GM21529 (cell line): ENCODE results near the gene PRR18.
A peak's percentile ranks its signal among the peaks of the same experiment; 100 is the strongest.

Experiments
- ATAC-seq: cut with Tn5 transposase; IDR thresholded peaks from one replicate; pipeline ENCODE4 v1.9.1; 2021; ENCODE audit not compliant: unreplicated experiment

The PRR18 gene

DNA sequence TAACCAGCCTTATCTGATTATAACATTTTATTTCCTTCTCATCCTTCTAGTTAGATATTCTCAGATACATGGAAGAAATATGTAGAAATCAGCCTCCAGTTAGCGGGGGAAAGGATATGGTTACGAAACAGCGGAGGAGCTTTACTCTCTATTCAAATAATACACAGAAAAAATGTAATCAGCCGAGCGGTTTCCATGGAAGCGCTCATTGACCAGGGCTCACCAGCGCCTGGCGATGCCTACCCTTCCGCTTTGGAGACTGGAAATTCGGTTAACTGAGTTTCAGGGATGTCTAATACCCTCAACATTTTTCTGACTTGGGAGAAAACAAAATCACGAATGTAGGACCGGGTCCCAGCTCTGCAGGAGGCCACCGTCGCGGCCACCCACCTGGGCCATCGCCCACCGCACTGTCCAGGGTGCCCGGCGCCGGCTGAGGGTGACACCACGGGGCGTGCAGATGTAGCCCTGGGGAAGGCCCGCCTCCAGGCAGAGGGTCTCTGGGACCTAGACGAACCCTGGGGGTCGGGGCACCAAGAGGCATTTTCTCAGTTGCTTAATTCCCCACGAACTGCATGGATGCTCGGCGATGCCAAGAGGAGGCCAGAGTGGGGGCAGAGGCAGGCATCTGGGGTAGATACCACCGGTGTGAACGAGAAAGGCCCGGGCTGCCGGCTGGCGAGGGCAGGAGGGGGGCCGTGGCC is 1.7 kb downstream of the PRR18 start:
- no peak for ATAC-seq

GRCh38 chr6:166305562-166306117 is 2.6 kb downstream of the PRR18 start:
- no peak for ATAC-seq

DNA sequence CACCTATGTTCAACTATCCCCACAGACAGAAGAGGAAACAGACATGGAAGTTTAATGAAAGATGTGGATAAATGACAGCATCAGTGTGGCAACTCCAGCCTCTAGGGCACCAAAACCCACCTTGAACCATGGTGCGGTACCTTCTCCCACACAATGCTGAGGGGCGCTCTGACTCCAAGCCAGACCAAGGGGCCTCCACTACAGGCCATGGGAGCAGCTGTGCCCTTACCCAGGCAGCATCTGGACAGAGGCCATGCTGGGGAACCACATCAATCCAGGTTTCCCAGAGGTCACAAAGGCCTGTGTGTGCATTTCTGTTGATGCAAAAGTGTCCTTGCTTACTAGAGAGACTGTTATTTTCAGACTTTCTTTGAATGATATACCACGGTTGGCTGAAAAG is 4.1 kb downstream of the PRR18 start:
- ATAC-seq, result no peak

- ATAC-seq, result no peak
Observed at GRCh38 chr6:166301611-166302529, 6.3 kb downstream of the PRR18 start.

- no peak for ATAC-seq
Observed at GRCh38 chr6:166300357-166300987, 7.7 kb downstream of the PRR18 start.

- no peak for ATAC-seq
Observed at GRCh38 chr6:166297606-166298005, 10.6 kb downstream of the PRR18 start.

GRCh38 chr6:166296035-166296883 is 11.9 kb downstream of the PRR18 start:
- no peak for ATAC-seq

- no peak for ATAC-seq
Observed at GRCh38 chr6:166293731-166294584, 14.2 kb downstream of the PRR18 start.

DNA sequence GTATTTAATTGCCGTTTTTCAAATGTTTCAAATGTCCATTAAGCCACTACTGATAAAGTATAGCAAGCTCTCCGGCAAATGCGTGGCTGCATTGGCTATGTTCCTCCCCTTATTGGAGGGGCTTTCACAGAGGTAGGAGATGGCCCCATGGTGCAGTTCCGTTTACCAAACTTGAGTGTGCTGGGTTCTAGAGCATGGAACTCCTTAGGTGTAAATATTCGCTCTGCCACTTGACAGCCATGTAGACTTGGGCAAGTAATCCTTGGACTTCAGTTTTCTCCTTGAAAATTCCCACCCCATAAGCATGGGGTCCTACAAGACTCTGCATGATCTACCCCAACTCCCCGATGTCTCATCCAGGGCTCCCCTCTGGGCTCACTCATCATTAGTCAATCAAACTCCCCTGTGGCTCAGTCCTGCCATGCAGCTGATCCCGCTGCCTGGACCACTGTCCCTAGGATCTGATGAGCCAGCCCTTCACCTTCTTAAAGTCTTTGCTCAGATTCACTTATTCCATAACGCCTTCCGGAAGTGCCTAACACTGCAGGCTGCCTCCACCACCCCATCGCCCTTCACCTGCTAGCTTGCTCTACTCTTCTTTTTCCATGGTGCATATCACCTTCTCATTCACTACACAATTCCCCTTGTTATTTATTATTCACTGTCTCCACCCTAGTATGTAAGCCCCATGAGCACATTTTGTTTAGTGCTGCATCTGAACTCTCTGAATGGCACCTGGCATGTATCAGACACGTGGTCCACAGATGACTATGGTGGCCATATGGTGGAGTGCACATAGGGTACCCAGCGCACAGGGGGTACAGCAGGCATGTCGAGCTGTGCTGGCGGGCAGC is 18.8 kb downstream of the PRR18 start:
- ATAC-seq, result no peak

GRCh38 chr6:166286839-166287271 is 21.3 kb downstream of the PRR18 start:
- peak; percentile 98 for ATAC-seq

DNA sequence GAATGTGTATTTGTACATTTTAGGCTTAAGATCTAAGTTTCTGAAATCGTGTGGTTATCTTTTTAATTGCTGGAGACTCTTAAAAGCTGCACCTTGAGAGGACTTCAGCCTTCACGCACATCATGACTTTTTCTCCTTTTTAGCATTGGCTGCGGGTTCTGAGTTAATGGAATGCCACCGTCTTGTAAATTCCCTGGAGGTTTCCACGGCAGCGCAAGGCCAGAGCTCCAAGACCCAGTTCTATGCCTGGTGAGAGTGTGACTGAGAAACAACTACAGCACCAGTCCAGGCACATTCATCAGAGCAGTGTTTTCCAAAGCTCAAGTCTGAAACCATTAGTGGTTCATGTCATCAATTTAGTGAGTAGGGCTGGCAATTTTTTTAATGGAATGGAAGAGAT is 23.0 kb downstream of the PRR18 start:
- ATAC-seq, result no peak

DNA sequence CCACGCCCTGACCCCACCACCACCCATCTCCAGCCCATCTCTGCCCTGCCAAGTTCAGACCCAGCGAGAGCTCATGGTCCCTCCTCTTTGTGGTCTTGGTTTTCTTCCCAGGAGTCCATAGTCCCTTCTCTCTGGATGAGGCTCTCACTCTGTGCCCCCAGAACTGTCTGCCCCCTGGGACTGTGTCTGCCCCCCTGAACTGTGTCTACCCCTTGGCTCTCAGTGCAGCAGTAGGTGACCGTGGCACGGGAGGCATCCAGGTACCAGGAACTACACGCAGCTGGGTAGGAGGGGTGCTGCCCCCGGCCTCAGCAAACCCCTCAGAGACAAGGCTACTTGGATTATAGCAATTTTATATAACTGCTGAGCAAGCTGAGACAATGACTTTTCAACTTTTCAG is 23.6 kb downstream of the PRR18 start:
- ATAC-seq, result no peak

DNA sequence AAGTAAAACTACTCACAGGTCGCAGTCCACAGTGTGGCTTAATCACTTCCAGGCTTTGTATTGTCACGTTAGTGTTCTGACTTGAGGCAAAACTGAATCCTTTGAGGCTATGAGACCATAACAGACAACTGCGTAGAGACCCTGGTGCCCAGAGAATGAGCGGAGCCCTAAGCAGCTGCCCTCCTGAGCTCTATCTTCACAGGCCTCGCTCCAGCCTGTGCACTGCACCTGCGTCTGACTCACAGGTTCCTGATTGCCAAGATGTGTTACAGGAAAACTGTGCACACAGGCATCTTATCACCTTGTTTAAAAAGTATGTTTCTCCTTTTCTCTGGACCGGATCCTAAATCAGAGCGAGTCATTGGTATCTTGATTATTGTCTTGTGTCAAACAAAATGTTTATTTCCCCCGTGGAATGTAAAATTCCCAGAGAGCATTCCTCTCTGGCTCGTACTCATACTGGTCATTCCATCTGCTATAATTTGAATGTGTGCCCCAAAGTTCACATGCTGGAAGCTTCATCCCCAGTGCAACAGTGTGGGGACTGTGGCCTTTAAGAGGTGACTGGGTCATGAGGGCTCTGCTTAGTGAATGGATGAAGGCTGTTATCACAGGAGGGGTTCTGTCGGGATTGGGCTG is 25.7 kb downstream of the PRR18 start:
- no peak for ATAC-seq

- peak; percentile 51 for ATAC-seq
Observed at GRCh38 chr6:166281104-166281503, 27.1 kb downstream of the PRR18 start.

DNA sequence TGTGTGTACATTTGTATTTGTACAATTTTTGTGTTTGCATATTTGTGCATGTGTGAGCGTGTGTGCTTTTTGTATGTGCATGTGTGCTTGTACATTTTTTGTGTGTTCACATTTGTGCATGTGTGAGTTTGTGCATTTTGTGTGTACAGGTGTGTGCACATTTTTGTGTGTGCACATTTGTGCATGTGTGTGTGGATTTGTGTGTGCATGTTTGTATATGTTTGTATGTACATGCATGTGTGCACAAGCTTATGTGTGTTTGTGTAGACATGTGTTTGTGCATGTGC is 28.9 kb downstream of the PRR18 start:
- no peak for ATAC-seq

DNA sequence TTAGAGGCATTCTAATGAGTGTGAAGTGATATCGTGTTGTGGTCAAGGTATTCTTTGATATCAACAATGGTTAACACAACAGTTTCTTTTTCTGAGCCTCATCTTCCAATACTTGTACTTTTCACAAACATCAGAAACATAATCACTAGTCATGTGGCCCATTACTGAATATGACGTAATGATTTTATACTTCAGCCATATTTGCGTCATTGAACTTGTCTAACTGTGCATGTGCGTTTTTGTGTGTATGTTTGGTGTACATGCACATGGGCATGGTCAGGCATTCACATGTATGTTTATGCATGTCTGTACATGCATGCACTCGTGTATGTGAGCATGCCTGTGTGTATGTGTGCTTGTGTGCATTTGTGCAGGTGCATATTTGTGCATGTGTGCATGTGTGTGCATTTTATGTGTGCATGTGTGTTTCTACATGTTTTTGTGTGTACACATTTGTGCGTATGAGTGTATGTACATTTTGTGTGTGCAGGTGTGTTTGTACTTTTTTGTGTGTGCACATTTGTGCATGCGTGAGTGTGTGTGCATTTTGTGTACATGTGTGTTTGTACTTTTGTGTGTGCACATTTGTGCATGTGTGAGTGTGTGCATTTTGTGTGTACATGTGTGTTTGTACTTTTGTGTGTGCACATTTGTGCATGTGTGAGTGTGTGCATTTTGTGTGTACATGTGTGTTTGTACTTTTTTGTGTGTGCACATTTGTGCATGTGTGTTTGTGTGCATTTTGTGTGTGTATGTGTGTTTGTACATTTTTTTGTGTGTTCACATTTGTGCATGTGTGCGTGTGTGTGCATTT is 29.4 kb downstream of the PRR18 start:
- no peak for ATAC-seq

DNA sequence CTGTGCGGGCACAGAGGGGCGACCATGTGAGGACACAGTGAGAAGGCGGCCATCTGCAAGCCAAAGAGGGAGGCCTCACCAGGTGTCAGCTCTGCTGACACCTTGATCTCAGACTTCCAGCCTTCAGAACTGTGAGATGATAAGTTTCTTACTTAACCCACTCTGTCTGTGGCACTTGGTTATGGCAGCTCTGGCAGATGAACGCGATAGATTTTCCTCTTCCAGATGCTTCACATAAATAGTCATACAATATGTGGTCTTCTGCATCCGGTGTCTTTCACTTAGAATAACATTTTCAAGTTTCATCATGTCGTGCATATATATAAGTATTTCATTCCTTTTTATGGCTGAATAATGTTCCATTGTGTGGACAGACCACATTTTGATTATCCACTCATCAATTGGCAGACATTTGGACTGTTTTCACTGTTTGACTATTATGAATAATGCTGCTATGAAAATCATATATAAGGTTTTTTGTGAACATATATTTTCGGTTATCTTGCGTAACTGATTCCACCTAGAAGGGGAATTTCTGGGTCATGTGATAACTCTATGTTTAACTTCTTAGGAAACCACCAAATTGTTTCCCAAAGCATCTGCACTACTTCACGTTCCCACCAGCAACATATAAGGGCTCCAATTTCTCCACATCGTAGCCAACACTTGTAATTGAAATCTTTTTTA is 30.2 kb downstream of the PRR18 start:
- no peak for ATAC-seq
